Measurements from ENCODE around the gene WDR54.

The WDR54 gene

DNA sequence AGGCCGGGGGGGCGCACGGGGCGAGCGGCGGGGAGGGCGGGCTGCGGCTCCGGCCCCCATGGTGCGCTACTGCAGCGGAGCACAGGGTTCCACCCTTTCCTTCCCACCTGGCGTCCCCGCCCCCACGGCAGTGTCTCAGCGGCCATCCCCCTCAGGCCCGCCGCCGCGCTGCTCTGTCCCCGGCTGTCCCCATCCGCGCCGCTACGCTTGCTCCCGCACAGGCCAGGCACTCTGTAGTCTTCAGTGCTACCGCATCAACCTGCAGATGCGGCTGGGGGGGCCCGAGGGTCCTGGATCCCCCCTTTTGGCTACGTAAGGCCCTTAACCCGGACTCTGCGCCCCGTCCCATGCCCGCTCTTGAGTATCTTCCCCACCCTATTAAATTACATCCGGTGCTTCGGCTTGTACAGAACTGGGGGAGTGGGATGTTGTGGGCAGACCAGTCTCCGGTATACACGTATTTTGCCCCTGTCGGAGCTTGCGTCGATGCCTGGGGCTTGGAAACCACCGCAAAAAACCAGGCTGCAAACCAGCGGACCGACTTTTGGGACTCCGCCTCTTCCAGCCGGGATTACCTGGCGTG lies 36.1 kb downstream of the WDR54 start (continued):
- TF ChIP-seq ZNF350 (tag by site-specific recombination; IDR thresholded peaks at IDR 0.05) (no peak), ZSCAN30 (tag by site-specific recombination; IDR thresholded peaks at IDR 0.05) (peak; percentile 46; the same call in 1 of the 2 replicates), HOXC10 (CRISPR knock-in tag; IDR thresholded peaks at IDR 0.05) (no peak), KLF8 (tag by site-specific recombination; IDR thresholded peaks at IDR 0.05) (peak; percentile 56; the same call in 1 of the 2 replicates), KLF16 (tag by site-specific recombination; IDR thresholded peaks at IDR 0.05) (peak; percentile 62; the same call in 1 of the 2 replicates), ZNF202 (tag by site-specific recombination; IDR thresholded peaks at IDR 0.05; ENCODE audit: borderline replicate concordance) (no peak), ZNF16 (tag by site-specific recombination; IDR thresholded peaks at IDR 0.05; ENCODE audit: low read depth) (no peak), ZNF24 (tag by site-specific recombination; IDR thresholded peaks at IDR 0.05) (no peak), ZNF501 (tag by site-specific recombination; IDR thresholded peaks at IDR 0.05) (peak; percentile 94), ZNF555 (tag by site-specific recombination; conservative IDR thresholded peaks at IDR 0.05) (no peak)
- TF ChIP-seq, protein P1, sequence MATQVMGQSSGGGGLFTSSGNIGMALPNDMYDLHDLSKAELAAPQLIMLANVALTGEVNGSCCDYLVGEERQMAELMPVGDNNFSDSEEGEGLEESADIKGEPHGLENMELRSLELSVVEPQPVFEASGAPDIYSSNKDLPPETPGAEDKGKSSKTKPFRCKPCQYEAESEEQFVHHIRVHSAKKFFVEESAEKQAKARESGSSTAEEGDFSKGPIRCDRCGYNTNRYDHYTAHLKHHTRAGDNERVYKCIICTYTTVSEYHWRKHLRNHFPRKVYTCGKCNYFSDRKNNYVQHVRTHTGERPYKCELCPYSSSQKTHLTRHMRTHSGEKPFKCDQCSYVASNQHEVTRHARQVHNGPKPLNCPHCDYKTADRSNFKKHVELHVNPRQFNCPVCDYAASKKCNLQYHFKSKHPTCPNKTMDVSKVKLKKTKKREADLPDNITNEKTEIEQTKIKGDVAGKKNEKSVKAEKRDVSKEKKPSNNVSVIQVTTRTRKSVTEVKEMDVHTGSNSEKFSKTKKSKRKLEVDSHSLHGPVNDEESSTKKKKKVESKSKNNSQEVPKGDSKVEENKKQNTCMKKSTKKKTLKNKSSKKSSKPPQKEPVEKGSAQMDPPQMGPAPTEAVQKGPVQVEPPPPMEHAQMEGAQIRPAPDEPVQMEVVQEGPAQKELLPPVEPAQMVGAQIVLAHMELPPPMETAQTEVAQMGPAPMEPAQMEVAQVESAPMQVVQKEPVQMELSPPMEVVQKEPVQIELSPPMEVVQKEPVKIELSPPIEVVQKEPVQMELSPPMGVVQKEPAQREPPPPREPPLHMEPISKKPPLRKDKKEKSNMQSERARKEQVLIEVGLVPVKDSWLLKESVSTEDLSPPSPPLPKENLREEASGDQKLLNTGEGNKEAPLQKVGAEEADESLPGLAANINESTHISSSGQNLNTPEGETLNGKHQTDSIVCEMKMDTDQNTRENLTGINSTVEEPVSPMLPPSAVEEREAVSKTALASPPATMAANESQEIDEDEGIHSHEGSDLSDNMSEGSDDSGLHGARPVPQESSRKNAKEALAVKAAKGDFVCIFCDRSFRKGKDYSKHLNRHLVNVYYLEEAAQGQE (tag by site-specific recombination; IDR thresholded peaks at IDR 0.05): 0 out of 2 replicates have a peak, but pooled peaks have one; percentile 15
- TF ChIP-seq, protein P2, sequence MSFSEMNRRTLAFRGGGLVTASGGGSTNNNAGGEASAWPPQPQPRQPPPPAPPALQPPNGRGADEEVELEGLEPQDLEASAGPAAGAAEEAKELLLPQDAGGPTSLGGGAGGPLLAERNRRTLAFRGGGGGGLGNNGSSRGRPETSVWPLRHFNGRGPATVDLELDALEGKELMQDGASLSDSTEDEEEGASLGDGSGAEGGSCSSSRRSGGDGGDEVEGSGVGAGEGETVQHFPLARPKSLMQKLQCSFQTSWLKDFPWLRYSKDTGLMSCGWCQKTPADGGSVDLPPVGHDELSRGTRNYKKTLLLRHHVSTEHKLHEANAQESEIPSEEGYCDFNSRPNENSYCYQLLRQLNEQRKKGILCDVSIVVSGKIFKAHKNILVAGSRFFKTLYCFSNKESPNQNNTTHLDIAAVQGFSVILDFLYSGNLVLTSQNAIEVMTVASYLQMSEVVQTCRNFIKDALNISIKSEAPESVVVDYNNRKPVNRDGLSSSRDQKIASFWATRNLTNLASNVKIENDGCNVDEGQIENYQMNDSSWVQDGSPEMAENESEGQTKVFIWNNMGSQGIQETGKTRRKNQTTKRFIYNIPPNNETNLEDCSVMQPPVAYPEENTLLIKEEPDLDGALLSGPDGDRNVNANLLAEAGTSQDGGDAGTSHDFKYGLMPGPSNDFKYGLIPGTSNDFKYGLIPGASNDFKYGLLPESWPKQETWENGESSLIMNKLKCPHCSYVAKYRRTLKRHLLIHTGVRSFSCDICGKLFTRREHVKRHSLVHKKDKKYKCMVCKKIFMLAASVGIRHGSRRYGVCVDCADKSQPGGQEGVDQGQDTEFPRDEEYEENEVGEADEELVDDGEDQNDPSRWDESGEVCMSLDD (tag by site-specific recombination; IDR thresholded peaks at IDR 0.05): peak; percentile 63
- TF ChIP-seq, protein P3, sequence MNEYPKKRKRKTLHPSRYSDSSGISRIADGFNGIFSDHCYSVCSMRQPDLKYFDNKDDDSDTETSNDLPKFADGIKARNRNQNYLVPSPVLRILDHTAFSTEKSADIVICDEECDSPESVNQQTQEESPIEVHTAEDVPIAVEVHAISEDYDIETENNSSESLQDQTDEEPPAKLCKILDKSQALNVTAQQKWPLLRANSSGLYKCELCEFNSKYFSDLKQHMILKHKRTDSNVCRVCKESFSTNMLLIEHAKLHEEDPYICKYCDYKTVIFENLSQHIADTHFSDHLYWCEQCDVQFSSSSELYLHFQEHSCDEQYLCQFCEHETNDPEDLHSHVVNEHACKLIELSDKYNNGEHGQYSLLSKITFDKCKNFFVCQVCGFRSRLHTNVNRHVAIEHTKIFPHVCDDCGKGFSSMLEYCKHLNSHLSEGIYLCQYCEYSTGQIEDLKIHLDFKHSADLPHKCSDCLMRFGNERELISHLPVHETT (tag by site-specific recombination; IDR thresholded peaks at IDR 0.05): 0 out of 2 replicates have a peak, but pooled peaks have one; percentile 21
- TF ChIP-seq, protein P4, sequence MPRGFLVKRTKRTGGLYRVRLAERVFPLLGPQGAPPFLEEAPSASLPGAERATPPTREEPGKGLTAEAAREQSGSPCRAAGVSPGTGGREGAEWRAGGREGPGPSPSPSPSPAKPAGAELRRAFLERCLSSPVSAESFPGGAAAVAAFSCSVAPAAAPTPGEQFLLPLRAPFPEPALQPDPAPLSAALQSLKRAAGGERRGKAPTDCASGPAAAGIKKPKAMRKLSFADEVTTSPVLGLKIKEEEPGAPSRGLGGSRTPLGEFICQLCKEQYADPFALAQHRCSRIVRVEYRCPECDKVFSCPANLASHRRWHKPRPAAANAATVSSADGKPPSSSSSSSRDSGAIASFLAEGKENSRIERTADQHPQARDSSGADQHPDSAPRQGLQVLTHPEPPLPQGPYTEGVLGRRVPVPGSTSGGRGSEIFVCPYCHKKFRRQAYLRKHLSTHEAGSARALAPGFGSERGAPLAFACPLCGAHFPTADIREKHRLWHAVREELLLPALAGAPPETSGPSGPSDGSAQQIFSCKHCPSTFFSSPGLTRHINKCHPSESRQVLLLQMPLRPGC (tag by site-specific recombination; IDR thresholded peaks at IDR 0.05): 0 out of 2 replicates have a peak, but pooled peaks have one; percentile 51
- TF ChIP-seq, protein P5, sequence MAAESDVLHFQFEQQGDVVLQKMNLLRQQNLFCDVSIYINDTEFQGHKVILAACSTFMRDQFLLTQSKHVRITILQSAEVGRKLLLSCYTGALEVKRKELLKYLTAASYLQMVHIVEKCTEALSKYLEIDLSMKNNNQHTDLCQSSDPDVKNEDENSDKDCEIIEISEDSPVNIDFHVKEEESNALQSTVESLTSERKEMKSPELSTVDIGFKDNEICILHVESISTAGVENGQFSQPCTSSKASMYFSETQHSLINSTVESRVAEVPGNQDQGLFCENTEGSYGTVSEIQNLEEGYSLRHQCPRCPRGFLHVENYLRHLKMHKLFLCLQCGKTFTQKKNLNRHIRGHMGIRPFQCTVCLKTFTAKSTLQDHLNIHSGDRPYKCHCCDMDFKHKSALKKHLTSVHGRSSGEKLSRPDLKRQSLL (tag by site-specific recombination; IDR thresholded peaks at IDR 0.05): no peak
- TF ChIP-seq, protein P6, sequence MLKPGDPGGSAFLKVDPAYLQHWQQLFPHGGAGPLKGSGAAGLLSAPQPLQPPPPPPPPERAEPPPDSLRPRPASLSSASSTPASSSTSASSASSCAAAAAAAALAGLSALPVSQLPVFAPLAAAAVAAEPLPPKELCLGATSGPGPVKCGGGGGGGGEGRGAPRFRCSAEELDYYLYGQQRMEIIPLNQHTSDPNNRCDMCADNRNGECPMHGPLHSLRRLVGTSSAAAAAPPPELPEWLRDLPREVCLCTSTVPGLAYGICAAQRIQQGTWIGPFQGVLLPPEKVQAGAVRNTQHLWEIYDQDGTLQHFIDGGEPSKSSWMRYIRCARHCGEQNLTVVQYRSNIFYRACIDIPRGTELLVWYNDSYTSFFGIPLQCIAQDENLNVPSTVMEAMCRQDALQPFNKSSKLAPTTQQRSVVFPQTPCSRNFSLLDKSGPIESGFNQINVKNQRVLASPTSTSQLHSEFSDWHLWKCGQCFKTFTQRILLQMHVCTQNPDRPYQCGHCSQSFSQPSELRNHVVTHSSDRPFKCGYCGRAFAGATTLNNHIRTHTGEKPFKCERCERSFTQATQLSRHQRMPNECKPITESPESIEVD (tag by site-specific recombination; IDR thresholded peaks at IDR 0.05): no peak
- TF ChIP-seq, protein P7, sequence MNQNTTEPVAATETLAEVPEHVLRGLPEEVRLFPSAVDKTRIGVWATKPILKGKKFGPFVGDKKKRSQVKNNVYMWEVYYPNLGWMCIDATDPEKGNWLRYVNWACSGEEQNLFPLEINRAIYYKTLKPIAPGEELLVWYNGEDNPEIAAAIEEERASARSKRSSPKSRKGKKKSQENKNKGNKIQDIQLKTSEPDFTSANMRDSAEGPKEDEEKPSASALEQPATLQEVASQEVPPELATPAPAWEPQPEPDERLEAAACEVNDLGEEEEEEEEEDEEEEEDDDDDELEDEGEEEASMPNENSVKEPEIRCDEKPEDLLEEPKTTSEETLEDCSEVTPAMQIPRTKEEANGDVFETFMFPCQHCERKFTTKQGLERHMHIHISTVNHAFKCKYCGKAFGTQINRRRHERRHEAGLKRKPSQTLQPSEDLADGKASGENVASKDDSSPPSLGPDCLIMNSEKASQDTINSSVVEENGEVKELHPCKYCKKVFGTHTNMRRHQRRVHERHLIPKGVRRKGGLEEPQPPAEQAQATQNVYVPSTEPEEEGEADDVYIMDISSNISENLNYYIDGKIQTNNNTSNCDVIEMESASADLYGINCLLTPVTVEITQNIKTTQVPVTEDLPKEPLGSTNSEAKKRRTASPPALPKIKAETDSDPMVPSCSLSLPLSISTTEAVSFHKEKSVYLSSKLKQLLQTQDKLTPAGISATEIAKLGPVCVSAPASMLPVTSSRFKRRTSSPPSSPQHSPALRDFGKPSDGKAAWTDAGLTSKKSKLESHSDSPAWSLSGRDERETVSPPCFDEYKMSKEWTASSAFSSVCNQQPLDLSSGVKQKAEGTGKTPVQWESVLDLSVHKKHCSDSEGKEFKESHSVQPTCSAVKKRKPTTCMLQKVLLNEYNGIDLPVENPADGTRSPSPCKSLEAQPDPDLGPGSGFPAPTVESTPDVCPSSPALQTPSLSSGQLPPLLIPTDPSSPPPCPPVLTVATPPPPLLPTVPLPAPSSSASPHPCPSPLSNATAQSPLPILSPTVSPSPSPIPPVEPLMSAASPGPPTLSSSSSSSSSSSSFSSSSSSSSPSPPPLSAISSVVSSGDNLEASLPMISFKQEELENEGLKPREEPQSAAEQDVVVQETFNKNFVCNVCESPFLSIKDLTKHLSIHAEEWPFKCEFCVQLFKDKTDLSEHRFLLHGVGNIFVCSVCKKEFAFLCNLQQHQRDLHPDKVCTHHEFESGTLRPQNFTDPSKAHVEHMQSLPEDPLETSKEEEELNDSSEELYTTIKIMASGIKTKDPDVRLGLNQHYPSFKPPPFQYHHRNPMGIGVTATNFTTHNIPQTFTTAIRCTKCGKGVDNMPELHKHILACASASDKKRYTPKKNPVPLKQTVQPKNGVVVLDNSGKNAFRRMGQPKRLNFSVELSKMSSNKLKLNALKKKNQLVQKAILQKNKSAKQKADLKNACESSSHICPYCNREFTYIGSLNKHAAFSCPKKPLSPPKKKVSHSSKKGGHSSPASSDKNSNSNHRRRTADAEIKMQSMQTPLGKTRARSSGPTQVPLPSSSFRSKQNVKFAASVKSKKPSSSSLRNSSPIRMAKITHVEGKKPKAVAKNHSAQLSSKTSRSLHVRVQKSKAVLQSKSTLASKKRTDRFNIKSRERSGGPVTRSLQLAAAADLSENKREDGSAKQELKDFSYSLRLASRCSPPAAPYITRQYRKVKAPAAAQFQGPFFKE (tag by site-specific recombination; IDR thresholded peaks at IDR 0.05; ENCODE audit: borderline replicate concordance): no peak
- TF ChIP-seq, protein P8, sequence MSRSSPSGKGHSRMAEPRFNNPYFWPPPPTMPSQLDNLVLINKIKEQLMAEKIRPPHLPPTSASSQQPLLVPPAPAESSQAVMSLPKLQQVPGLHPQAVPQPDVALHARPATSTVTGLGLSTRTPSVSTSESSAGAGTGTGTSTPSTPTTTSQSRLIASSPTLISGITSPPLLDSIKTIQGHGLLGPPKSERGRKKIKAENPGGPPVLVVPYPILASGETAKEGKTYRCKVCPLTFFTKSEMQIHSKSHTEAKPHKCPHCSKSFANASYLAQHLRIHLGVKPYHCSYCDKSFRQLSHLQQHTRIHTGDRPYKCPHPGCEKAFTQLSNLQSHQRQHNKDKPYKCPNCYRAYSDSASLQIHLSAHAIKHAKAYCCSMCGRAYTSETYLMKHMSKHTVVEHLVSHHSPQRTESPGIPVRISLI (tag by site-specific recombination; IDR thresholded peaks at IDR 0.05): no peak
